Measurements from ENCODE around the gene NIBAN1.

Gene NIBAN1

DNA sequence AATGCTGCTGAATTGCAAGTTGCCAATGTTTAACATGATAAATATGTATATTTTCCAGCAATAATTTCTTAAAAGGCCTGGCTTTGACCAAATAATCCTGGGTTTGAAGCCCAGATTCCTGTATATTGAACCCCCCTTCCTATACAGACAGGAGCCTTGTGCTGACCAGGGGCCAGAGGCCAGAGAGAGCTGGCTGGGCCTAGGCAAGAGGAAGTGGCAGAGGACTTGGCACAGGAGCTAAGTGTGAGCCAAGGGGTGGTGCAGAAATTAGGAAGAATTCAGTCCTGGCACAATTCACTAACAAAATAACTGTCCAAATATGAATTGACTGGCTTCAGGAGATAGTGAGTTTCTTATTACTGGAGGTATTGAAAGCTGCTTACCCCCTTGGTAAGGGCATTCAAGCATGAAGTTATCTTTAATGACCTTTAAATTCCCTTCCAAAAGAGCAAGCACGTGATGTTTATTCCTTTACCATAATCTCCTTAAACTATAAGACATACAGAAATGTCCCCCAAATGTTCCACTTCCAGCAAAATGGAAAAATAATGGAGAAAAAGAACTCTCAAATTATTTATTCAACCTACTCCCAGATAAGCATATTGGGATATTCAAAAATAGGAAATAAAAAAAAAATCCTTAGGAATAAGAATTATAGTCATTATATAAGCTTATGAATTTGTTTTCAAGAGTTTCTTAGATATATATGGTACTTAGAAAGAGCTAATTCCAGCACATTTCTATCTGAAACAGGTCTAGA is 26.6 kb downstream of the NIBAN1 start:
- Histone ChIP-seq H3K4me1 (ENCODE audit: control insufficient read depth in 1 of 2, insufficient read depth in 2 of 2, low read length in 2 of 2) (peaks cover 0 to 4% of the 10 kb centered on the region in 2 donors), H3K27me3 (ENCODE audit: control insufficient read depth in 1 of 2, insufficient read depth in 2 of 2, low read length in 2 of 2) (no peaks in the 10 kb centered on the region), H3K27ac (ENCODE audit: low read depth, low read length) (no peak overlapping the region), H3K4me3 (ENCODE audit: low read depth in 1 of 2, low read length in 2 of 2) (no peak overlapping the region), H3K36me3 (ENCODE audit: control insufficient read depth in 1 of 2, insufficient read depth in 2 of 2, low read length in 2 of 2) (no peaks in the 10 kb centered on the region), H3K9me3 (ENCODE audit: control insufficient read depth in 1 of 2, low read length in 2 of 2) (no peaks in the 10 kb centered on the region), H3K9ac (ENCODE audit: low read depth in 1 of 2, low read length in 2 of 2) (no peak overlapping the region)

DNA sequence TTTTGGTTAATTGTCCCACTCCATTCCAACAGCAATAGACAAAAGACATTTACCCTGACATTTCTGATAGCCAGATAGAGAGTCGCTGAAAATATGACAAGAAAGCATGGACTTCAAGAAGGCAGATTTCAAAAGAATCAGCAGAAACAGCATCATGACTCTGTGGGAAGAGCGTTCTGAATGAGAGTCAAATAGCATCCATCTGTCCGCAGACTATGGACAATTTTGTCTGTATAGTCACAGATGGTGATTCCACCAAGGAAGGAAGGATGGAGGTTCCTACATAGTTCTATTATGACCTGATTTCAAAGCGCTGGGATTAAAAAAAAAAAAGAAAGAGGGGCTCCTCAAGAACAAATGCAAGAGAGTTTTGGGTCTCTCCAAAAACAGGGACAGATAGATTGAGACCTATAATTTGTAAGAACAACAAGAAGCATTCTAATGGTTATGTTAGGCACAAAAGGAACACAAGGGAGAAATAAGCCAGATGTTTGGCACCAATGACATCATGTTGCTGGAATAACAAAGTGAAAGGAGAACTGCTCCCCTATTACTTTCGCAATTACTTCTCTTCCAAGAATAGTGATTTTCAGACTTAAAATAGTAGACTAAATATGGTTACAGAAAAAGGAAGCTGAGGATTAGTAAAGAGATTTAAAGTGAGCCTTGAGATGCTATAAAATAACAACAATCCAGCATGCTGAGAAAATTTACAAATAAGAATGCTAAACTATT is 28.5 kb downstream of the NIBAN1 start:
- H3K4me1 ChIP-seq (ENCODE audit: control insufficient read depth in 1 of 2, insufficient read depth in 2 of 2, low read length in 2 of 2) = peaks cover 0 to 4% of the 10 kb centered on the region in 2 donors
- H3K27me3 ChIP-seq (ENCODE audit: control insufficient read depth in 1 of 2, insufficient read depth in 2 of 2, low read length in 2 of 2) = no peaks in the 10 kb centered on the region
- H3K27ac ChIP-seq (ENCODE audit: low read depth, low read length) = no peak overlapping the region
- H3K9me3 ChIP-seq (ENCODE audit: control insufficient read depth in 1 of 2, low read length in 2 of 2) = no peaks in the 10 kb centered on the region
- H3K9ac ChIP-seq (ENCODE audit: low read depth in 1 of 2, low read length in 2 of 2) = no peak overlapping the region
- no peak overlapping the region for H3K4me3 ChIP-seq (ENCODE audit: low read depth in 1 of 2, low read length in 2 of 2)
- H3K36me3 ChIP-seq (ENCODE audit: control insufficient read depth in 1 of 2, insufficient read depth in 2 of 2, low read length in 2 of 2) = no peaks in the 10 kb centered on the region

DNA sequence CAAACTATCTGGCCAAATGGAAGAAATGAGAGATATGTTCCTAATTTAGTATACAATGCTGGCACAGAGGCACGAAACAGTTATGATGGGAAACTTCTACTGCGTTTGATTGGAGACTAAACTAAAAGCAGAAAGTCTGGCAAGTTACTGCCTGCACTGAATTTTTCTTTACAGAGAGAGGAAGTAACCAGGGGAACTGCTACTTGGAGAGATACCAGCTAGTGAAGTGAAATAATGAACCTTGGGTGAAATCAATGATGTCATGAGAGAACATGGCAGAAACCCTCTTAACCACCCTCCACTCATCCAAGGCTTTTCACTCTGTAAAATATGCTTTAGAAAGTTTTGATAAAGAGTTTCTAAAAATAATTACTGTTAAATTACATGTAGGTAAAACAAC is 29.3 kb downstream of the NIBAN1 start:
- no peaks in the 10 kb centered on the region for H3K36me3 ChIP-seq (ENCODE audit: control insufficient read depth in 1 of 2, insufficient read depth in 2 of 2, low read length in 2 of 2)
- H3K9me3 ChIP-seq (ENCODE audit: control insufficient read depth in 1 of 2, low read length in 2 of 2) = no peaks in the 10 kb centered on the region
- H3K4me3 ChIP-seq (ENCODE audit: low read depth in 1 of 2, low read length in 2 of 2) = no peak overlapping the region
- peaks cover 0 to 4% of the 10 kb centered on the region in 2 donors for H3K4me1 ChIP-seq (ENCODE audit: control insufficient read depth in 1 of 2, insufficient read depth in 2 of 2, low read length in 2 of 2)
- H3K27me3 ChIP-seq (ENCODE audit: control insufficient read depth in 1 of 2, insufficient read depth in 2 of 2, low read length in 2 of 2) = no peaks in the 10 kb centered on the region
- no peak overlapping the region for H3K27ac ChIP-seq (ENCODE audit: low read depth, low read length)
- H3K9ac ChIP-seq (ENCODE audit: low read depth in 1 of 2, low read length in 2 of 2) = no peak overlapping the region

GRCh38 chr1:184943998-184944397 is 30.3 kb downstream of the NIBAN1 start:
- no peak overlapping the region for H3K27ac ChIP-seq (ENCODE audit: low read depth, low read length)
- H3K4me3 ChIP-seq (ENCODE audit: low read depth in 1 of 2, low read length in 2 of 2) = no peak overlapping the region
- no peaks in the 10 kb centered on the region for H3K36me3 ChIP-seq (ENCODE audit: control insufficient read depth in 1 of 2, insufficient read depth in 2 of 2, low read length in 2 of 2)
- no peaks in the 10 kb centered on the region for H3K27me3 ChIP-seq (ENCODE audit: control insufficient read depth in 1 of 2, insufficient read depth in 2 of 2, low read length in 2 of 2)
- peaks cover 0 to 4% of the 10 kb centered on the region in 2 donors for H3K4me1 ChIP-seq (ENCODE audit: control insufficient read depth in 1 of 2, insufficient read depth in 2 of 2, low read length in 2 of 2)
- H3K9ac ChIP-seq (ENCODE audit: low read depth in 1 of 2, low read length in 2 of 2) = no peak overlapping the region
- no peaks in the 10 kb centered on the region for H3K9me3 ChIP-seq (ENCODE audit: control insufficient read depth in 1 of 2, low read length in 2 of 2)

- Histone ChIP-seq H3K9me3 (ENCODE audit: control insufficient read depth in 1 of 2, low read length in 2 of 2) (no peaks in the 10 kb centered on the region), H3K27ac (ENCODE audit: low read depth, low read length) (no peak overlapping the region), H3K9ac (ENCODE audit: low read depth in 1 of 2, low read length in 2 of 2) (no peak overlapping the region), H3K4me1 (ENCODE audit: control insufficient read depth in 1 of 2, insufficient read depth in 2 of 2, low read length in 2 of 2) (peaks cover 0 to 6% of the 10 kb centered on the region in 2 donors), H3K4me3 (ENCODE audit: low read depth in 1 of 2, low read length in 2 of 2) (no peak overlapping the region), H3K36me3 (ENCODE audit: control insufficient read depth in 1 of 2, insufficient read depth in 2 of 2, low read length in 2 of 2) (no peaks in the 10 kb centered on the region), H3K27me3 (ENCODE audit: control insufficient read depth in 1 of 2, insufficient read depth in 2 of 2, low read length in 2 of 2) (no peaks in the 10 kb centered on the region)
Measured at GRCh38 chr1:184941735-184942134, 32.6 kb downstream of the NIBAN1 start.

- Histone ChIP-seq H3K36me3 (ENCODE audit: control insufficient read depth in 1 of 2, insufficient read depth in 2 of 2, low read length in 2 of 2) (no peaks in the 10 kb centered on the region), H3K27me3 (ENCODE audit: control insufficient read depth in 1 of 2, insufficient read depth in 2 of 2, low read length in 2 of 2) (no peaks in the 10 kb centered on the region), H3K9me3 (ENCODE audit: control insufficient read depth in 1 of 2, low read length in 2 of 2) (no peaks in the 10 kb centered on the region), H3K9ac (ENCODE audit: low read depth in 1 of 2, low read length in 2 of 2) (no peak overlapping the region), H3K4me1 (ENCODE audit: control insufficient read depth in 1 of 2, insufficient read depth in 2 of 2, low read length in 2 of 2) (peaks cover 0 to 6% of the 10 kb centered on the region in 2 donors), H3K4me3 (ENCODE audit: low read depth in 1 of 2, low read length in 2 of 2) (no peak overlapping the region), H3K27ac (ENCODE audit: low read depth, low read length) (no peak overlapping the region)
Measured at GRCh38 chr1:184941410-184941733, 32.9 kb downstream of the NIBAN1 start.

- Histone ChIP-seq H3K36me3 (ENCODE audit: control insufficient read depth in 1 of 2, insufficient read depth in 2 of 2, low read length in 2 of 2) (no peaks in the 10 kb centered on the region), H3K27me3 (ENCODE audit: control insufficient read depth in 1 of 2, insufficient read depth in 2 of 2, low read length in 2 of 2) (no peaks in the 10 kb centered on the region), H3K9ac (ENCODE audit: low read depth in 1 of 2, low read length in 2 of 2) (no peak overlapping the region), H3K27ac (ENCODE audit: low read depth, low read length) (no peak overlapping the region), H3K4me1 (ENCODE audit: control insufficient read depth in 1 of 2, insufficient read depth in 2 of 2, low read length in 2 of 2) (peaks cover 0 to 6% of the 10 kb centered on the region in 2 donors), H3K9me3 (ENCODE audit: control insufficient read depth in 1 of 2, low read length in 2 of 2) (no peaks in the 10 kb centered on the region), H3K4me3 (ENCODE audit: low read depth in 1 of 2, low read length in 2 of 2) (no peak overlapping the region)
Measured at GRCh38 chr1:184940694-184941409, 33.5 kb downstream of the NIBAN1 start.

DNA sequence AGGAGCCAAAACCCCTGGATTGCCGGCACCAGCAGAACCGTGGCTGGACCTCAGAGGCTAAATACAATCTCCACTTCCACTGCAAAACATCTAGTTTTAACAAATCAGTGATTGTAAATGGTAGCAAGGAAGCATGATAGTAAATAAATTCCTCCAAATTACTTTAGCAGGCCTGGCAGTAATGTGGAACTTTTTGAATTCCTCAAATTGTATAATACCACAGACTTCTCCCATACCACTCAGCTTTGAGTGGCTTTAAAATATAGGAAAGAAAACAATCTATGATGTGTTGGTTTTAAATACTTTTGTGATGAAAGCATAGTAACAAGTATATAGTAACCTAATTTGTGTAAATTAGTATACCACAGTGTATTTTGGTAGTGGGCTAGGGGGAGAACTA is 34.1 kb downstream of the NIBAN1 start:
- Histone ChIP-seq H3K4me3 (ENCODE audit: low read depth in 1 of 2, low read length in 2 of 2) (no peak overlapping the region), H3K4me1 (ENCODE audit: control insufficient read depth in 1 of 2, insufficient read depth in 2 of 2, low read length in 2 of 2) (peaks cover 0 to 6% of the 10 kb centered on the region in 2 donors), H3K9me3 (ENCODE audit: control insufficient read depth in 1 of 2, low read length in 2 of 2) (no peaks in the 10 kb centered on the region), H3K9ac (ENCODE audit: low read depth in 1 of 2, low read length in 2 of 2) (no peak overlapping the region), H3K27me3 (ENCODE audit: control insufficient read depth in 1 of 2, insufficient read depth in 2 of 2, low read length in 2 of 2) (no peaks in the 10 kb centered on the region), H3K36me3 (ENCODE audit: control insufficient read depth in 1 of 2, insufficient read depth in 2 of 2, low read length in 2 of 2) (no peaks in the 10 kb centered on the region), H3K27ac (ENCODE audit: low read depth, low read length) (no peak overlapping the region)

DNA sequence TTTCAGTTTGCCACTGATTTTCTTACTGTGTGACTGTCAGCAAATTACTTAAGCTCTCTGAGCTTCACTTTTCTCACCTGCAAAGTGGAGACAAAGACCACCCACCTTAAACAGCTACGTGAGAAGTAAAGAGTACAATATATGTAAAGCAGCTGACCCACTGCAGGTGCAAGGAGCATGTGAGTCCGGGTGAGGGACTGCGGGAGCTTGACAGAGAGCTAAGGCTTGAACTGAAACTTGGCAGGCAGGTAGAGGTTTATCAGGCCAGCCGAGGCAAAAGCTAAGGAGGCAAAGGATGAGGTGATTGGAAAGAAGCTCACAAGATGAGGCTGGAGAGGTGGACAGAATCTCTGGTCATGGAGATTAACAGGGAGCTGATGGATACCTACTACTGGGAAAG is 36.6 kb downstream of the NIBAN1 start:
- no peak overlapping the region for H3K27ac ChIP-seq (ENCODE audit: low read depth, low read length)
- peaks cover 0 to 6% of the 10 kb centered on the region in 2 donors for H3K4me1 ChIP-seq (ENCODE audit: control insufficient read depth in 1 of 2, insufficient read depth in 2 of 2, low read length in 2 of 2)

More for the DNA sequence above, 36.6 kb downstream of the NIBAN1 start:
- Histone ChIP-seq H3K4me3 (ENCODE audit: low read depth in 1 of 2, low read length in 2 of 2) (no peak overlapping the region), H3K27me3 (ENCODE audit: control insufficient read depth in 1 of 2, insufficient read depth in 2 of 2, low read length in 2 of 2) (no peaks in the 10 kb centered on the region), H3K9ac (ENCODE audit: low read depth in 1 of 2, low read length in 2 of 2) (no peak overlapping the region), H3K9me3 (ENCODE audit: control insufficient read depth in 1 of 2, low read length in 2 of 2) (no peaks in the 10 kb centered on the region), H3K36me3 (ENCODE audit: control insufficient read depth in 1 of 2, insufficient read depth in 2 of 2, low read length in 2 of 2) (no peaks in the 10 kb centered on the region)

Data from duodenal mucosa (tissue), 2 donors.